IMR-90 (cell line): ENCODE results near the gene PPP1R15A.
"Not testable (repeated sequence)": the region's sequence is repeated elsewhere in the genome, so short reads cannot be mapped to it uniquely, and the experiment has no call there.

ENCODE experiments used
- CEBPB ChIP-seq: IDR thresholded peaks from 2 replicates; pipeline ENCODE4 v1.6.1; 2012; ENCODE audit warnings: low read depth, low read length, improper control_type of control experiment
- ELK1 ChIP-seq: fragments of 150-350 bp; IDR thresholded peaks from 2 replicates; pipeline ENCODE4 v1.6.1; 2016; ENCODE audit warnings: low read depth, mild to moderate bottlenecking, low read length, moderate library complexity, borderline replicate concordance
- MAFK ChIP-seq: IDR thresholded peaks from 2 replicates; pipeline ENCODE4 v1.6.1; 2012; ENCODE audit warnings: low read depth, low read length, improper control_type of control experiment
- MXI1 ChIP-seq: IDR thresholded peaks from 2 replicates; pipeline ENCODE4 v1.6.1; 2012; ENCODE audit warnings: low read depth, mild to moderate bottlenecking, low read length, moderate library complexity, borderline replicate concordance
- POLR2A ChIP-seq: IDR thresholded peaks from 2 replicates; pipeline ENCODE4 v1.6.1; 2012; ENCODE audit warnings: mild to moderate bottlenecking, low read depth, low read length
- RAD21 ChIP-seq: IDR thresholded peaks from 2 replicates; pipeline ENCODE4 v1.6.1; 2012; ENCODE audit warnings: low read length, improper control_type of control experiment
- RCOR1 ChIP-seq: IDR thresholded peaks from 2 replicates; pipeline ENCODE4 v1.6.1; 2012; ENCODE audit warnings: mild to moderate bottlenecking, low read length, improper control_type of control experiment; ENCODE audit not compliant: insufficient replicate concordance
- RFX5 ChIP-seq: IDR thresholded peaks from 2 replicates; pipeline ENCODE4 v1.8.0; 2012; ENCODE audit warnings: low read depth, mild to moderate bottlenecking, low read length, moderate library complexity
- SMC3 ChIP-seq: fragments of 150-350 bp; IDR thresholded peaks from 2 replicates; pipeline ENCODE4 v1.6.1; 2016; ENCODE audit warnings: low read depth, mild to moderate bottlenecking, antibody characterized with exemption, low read length, moderate library complexity
- TF ChIP-seq, protein P1 (sequence below): conservative IDR thresholded peaks from 2 replicates; pipeline ENCODE4 v1.5.1; 2012; ENCODE audit warnings: mild to moderate bottlenecking, low read depth, low read length, improper control_type of control experiment
- TF ChIP-seq, protein P2 (sequence below): fragments of 150-350 bp; IDR thresholded peaks from 2 replicates; pipeline ENCODE4 v1.6.1; 2017; ENCODE audit warnings: mild to moderate bottlenecking, antibody characterized with exemption, low read length, low read depth

DNA sequence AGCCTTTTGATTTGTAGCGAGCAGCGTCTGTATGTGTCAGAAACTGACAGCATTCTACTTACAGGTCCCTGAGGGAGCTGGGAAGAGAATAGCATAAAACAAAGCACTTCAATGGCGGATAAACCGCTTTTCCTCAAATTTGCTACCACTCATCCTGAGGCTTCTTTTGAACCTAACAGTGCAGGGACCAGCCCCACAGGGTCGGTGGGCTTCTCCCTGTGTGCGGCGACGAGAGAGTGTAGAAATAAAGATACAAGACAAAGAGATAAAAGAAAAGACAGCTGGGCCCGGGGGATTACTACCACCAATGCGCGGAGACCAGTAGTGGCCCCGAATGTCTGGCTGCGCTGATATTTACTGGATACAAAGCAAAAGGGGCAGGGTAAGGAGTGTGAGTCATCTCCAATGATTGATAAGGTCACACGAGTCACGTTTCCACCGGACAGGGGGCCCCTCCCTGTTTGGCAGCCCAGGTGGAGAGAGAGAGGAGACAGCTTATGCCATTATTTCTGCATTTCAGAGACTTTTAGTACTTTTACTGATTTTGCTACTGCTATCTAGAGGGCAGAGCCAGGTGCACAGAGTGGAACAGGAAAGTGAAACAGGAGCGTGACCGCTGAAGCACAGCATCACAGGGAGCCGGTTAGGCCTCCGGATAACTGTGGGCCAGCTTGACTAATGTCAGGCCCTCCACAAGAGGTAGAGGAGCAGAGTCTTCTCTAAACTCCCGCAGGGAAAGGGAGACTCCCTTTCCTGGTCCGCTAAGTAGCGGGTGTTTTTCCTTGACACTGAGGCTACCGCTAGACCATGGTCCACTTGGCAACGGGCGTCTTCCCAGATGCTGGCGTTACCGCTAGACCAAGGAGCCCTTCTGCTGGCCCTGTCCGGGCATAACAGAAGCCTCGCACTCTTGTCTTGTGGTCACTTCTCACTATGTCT lies 4.1 kb downstream of the PPP1R15A start:
- TF ChIP-seq SMC3, MXI1, RAD21, ELK1, MAFK, CEBPB, RFX5, RCOR1: not testable (repeated sequence)
- TF ChIP-seq, protein P1, sequence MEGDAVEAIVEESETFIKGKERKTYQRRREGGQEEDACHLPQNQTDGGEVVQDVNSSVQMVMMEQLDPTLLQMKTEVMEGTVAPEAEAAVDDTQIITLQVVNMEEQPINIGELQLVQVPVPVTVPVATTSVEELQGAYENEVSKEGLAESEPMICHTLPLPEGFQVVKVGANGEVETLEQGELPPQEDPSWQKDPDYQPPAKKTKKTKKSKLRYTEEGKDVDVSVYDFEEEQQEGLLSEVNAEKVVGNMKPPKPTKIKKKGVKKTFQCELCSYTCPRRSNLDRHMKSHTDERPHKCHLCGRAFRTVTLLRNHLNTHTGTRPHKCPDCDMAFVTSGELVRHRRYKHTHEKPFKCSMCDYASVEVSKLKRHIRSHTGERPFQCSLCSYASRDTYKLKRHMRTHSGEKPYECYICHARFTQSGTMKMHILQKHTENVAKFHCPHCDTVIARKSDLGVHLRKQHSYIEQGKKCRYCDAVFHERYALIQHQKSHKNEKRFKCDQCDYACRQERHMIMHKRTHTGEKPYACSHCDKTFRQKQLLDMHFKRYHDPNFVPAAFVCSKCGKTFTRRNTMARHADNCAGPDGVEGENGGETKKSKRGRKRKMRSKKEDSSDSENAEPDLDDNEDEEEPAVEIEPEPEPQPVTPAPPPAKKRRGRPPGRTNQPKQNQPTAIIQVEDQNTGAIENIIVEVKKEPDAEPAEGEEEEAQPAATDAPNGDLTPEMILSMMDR: not testable (repeated sequence)
- peak; percentile 64 for TF ChIP-seq POLR2A
- TF ChIP-seq, protein P2, sequence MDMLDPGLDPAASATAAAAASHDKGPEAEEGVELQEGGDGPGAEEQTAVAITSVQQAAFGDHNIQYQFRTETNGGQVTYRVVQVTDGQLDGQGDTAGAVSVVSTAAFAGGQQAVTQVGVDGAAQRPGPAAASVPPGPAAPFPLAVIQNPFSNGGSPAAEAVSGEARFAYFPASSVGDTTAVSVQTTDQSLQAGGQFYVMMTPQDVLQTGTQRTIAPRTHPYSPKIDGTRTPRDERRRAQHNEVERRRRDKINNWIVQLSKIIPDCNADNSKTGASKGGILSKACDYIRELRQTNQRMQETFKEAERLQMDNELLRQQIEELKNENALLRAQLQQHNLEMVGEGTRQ: not testable (repeated sequence)
